Jurkat, Clone E6-1 (cell line): Measurements from ENCODE around the gene CDC73.
A peak's percentile ranks its signal among the peaks of the same experiment; 100 is the strongest.
"Not testable (repeated sequence)": the region's sequence is repeated elsewhere in the genome, so short reads cannot be mapped to it uniquely, and the experiment has no call there.

ENCODE experiments used
- DNase-seq: peaks from one replicate; pipeline ENCODE4 v3.0.0-alpha.2; 2011; ENCODE audit warnings: low read depth, low spot score
- H3K4me3 ChIP-seq: 2 replicates; pipeline ENCODE4 v1.5.1; 2011; ENCODE audit warnings: mild to moderate bottlenecking, low read length, control low read depth, moderate library complexity

Gene CDC73

GRCh38 chr1:193156117-193156821, 34.4 kb downstream of the CDC73 start:
- DNase-seq: no peak
- H3K4me3 ChIP-seq: no peak overlapping the region

GRCh38 chr1:193156822-193157142, 35.0 kb downstream of the CDC73 start:
- DNase-seq: no peak
- no peak overlapping the region for H3K4me3 ChIP-seq

DNA sequence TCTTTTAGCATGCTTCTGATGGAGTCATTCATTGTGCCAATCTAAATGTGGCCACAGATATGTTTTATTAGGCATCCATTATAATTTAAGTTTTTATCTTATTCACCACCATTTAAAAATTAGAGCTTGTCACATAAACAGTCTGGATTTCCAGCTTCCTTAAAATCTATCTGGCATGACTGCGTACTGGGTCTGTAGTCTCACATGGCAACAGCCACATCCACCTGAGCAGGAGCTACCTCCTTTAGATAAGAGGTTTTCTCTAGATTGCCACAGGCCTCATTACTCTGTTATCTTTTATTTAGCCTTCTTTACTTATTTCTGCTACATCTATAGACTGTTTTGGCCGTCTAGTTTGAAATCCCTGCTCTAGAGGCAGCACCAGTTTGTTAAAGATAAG, 35.5 kb downstream of the CDC73 start:
- no peak overlapping the region for H3K4me3 ChIP-seq

DNA sequence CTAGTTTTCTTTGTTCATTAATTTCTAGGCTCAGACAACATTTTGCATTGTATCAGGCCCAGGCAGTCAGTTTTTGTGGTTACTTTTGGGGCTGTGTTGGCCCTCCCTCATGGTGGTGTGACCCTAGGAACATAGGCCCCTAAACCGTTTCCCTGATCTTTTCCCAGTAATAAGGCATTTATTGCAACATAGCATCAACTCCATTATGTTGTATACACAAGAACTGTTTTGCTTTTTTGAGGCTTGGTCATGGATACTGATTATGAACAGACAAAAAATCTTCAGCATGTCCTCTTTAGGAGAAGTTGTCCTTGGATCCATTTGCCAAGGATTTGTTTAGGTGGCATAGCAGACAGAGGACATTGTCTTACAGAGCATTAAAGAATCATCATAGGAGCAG, 54.3 kb downstream of the CDC73 start:
- H3K4me3 ChIP-seq: no peak overlapping the region
- no peak for DNase-seq

More for the DNA sequence above, 35.5 kb downstream of the CDC73 start:
- DNase-seq: no peak

DNA sequence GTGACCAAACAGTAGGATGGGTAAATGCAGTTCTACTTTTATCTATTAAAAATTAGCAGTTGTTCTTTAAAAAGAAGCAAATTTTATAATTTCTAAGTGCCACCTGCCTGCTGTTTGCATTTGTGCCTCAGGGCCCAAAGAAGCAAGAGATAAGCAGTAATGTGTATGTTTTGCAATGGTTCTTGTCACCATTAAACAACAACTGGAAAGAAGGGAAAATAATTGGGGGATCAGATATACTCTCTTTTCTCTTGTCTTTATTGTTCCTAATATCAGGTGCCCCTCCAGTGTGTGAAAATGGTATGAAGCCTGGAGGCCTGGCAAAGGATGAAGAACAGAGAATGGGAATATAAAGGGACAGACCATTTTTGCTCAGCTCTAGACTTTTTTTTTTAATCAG, 55.0 kb downstream of the CDC73 start:
- DNase-seq: no peak
- H3K4me3 ChIP-seq: no peak overlapping the region

GRCh38 chr1:193179094-193179493, 57.3 kb downstream of the CDC73 start:
- DNase-seq: no peak
- H3K4me3 ChIP-seq: no peak overlapping the region

DNA sequence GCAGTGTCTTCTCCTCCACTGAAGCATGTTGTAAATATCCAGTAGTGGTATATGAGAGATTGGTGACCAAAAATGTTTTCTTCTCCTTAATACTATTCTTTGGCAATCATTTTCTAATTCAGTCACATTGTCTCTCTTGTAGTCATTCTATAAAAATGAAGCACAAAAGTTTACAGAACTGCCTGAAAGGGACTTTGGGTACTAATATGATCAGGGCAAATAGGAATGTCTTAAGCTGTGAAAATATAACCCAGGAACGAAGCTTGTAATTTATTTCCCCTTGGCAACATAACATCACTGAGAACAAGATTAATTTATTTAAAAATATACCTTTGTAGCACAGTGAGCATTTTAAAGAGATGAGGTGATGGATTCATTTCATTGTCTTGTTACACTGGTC, 59.7 kb downstream of the CDC73 start:
- H3K4me3 ChIP-seq: no peak overlapping the region
- DNase-seq: no peak

GRCh38 chr1:193181985-193182384, 60.2 kb downstream of the CDC73 start:
- no peak overlapping the region for H3K4me3 ChIP-seq
- DNase-seq: no peak

- peak; percentile 58 for DNase-seq
- no peak overlapping the region for H3K4me3 ChIP-seq
These were observed 61.3 kb downstream of the CDC73 start for GRCh38 chr1:193183019-193183627.

DNA sequence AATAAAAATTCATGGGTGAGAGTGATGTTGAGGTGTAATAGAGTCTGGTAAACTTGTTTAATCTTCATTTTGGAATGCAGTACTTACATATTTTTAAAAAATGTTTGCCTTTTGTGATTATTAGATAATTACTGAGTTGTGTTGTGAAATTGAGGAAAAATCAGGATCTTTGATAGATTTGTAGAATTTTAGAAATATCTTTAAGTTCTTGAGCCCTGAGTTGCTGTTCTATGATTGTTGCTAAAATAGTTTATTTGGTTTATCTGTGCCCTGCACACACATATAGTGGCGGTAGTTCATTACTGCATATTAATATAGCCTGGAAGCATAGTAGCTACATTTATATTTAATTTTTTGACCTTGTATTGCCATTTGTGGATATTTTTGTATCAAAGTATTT, 62.9 kb downstream of the CDC73 start:
- no peak for DNase-seq
- H3K4me3 ChIP-seq: no peak overlapping the region

DNA sequence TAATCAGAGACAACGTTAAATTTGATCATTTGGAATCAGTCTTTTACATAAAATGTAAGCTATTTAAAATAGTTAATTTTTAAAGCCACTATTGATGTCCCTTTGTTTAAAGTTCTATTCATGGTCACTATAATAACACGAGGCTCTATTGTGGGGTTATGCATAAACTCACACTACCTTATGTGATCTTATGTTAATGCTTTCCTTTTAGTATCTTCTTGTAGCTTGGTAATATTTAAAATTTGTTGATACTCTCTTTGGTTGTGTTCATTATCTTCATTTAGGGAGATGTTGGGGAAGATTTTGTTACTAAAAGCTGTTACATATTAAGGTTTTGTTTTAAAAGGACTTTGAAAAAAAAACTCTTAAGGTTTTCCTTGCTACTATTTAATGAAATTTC, 63.4 kb downstream of the CDC73 start:
- no peak for DNase-seq
- no peak overlapping the region for H3K4me3 ChIP-seq

GRCh38 chr1:193185901-193186731, 64.3 kb downstream of the CDC73 start, which contains the start of gene B3GALT2:
B3GALT2 (minus strand) TSS chr1:193186613; CDS start chr1:193181562, 5,051 bp downstream.
- no peak within 1 kb of the TSS for H3K4me3 ChIP-seq
- DNase-seq: no peak

DNA sequence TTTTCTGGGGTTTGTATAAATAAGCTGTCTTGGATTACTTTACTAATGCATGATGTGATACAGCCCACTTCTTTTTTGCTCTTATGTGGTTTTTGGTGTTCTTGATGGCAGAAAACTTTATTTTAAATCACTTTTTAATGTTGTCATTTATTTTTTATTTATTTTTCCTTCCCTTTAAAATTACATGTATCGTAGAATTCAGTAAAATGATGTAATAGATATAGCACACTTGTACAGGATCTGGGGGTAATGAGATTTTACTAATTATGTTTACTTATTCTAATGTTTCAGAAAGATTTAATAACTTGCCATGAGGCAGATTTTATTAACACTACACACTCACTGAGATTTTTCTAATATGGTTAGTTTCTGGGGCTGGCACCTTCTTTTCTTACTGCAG, 65.3 kb downstream of the CDC73 start:
- no peak overlapping the region for H3K4me3 ChIP-seq
- DNase-seq: no peak

DNA sequence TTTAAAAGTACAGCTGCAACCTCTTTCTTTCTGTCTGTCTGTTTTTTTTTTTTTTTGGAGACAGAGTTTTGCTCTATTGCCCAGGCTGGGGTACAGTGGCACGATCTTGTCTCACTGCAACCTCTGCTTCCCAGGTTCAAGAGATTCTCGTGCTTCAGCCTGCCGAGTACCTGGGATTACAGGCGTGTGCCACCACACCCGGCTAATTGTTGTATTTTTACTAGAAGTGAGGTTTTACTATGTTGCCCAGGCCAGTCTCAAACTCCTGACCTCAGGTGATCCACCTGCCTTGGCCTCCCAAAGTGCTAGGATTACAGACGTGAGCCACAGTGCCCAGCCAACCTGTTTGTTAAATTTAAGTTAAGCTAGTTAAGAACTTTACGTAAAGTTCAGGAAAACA, 67.1 kb downstream of the CDC73 start:
- not testable (repeated sequence) for H3K4me3 ChIP-seq, DNase-seq

DNA sequence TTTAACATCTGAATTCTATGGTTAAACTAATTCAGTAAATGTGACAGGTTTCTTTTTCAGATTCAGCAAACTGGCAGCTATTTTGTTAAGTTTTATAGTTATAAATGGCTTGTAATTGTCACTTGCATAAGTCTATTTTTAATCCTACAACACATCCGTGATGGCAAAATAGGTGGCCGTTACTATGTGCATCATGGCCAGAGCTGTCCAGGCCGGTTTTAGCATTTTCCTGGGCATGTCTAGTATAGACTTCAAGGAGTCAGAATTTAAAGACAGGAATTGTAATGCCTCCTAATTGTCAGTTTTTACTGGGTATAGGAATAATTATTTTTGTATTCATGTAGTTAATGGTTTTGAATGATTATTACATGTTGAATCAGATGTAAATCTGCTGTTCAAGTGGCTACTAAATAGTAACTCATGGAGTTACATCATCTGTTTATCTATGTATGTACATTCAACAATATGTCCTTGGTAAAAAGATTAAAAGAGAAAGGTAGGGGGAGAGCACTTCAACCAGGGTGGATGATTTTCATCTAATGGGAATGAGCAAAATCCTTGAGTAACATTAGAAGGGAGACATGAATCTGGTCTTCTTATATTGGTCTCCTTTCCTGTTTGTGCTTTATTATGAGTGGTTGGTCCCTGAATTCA, 67.7 kb downstream of the CDC73 start:
- no peak for DNase-seq
- H3K4me3 ChIP-seq: no peak overlapping the region

DNA sequence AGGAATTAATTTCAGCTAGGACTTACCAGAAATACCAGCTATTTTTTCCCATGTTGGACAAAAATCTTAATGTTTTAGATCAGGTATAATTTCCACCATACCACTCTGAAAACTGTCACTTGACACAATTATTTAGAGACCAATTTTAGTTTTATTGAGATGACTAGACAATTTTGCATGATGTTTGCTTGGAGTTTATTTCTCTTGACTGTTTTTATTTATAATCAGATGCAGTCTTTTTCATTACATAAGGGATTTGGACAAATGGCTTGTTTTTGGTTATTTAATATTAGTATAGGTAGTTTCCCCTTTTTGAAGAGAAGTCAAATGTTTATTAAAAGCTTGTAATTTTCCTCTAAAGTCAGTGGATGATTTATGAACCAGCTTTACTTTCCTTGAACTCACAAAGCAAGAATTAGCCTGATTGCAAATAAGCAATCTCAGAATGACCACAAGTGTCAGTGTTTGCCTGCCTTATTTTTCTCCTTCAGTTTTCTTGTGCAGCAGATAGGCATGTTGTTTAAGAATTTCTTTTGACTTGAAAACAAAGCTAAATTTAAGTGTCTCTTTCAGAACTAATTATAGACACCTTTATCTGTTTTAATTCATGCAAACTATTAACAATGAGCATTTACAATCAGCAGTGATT, 68.4 kb downstream of the CDC73 start:
- no peak for DNase-seq

DNA sequence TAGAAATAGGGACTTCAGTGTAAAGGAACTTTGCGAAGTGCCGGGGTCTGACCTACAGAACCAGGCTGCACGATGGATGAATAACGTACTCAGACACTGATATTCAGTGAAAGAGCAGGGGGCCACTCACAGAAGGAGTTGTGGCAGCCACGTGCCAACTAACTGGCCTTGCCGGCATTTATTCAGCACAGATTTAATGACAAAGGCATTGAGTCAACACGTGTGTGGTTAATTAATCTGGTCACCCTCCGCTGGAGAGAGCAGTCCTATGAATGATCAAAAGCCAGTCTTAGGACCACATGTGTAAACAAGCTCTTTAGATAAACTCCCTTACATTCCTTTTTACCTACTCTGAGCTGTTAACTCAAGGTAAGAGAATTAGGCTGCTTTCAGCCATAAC, 70.8 kb downstream of the CDC73 start:
- DNase-seq: no peak
- H3K4me3 ChIP-seq: no peak overlapping the region

More for the DNA sequence above, 68.4 kb downstream of the CDC73 start:
- H3K4me3 ChIP-seq: no peak overlapping the region

DNA sequence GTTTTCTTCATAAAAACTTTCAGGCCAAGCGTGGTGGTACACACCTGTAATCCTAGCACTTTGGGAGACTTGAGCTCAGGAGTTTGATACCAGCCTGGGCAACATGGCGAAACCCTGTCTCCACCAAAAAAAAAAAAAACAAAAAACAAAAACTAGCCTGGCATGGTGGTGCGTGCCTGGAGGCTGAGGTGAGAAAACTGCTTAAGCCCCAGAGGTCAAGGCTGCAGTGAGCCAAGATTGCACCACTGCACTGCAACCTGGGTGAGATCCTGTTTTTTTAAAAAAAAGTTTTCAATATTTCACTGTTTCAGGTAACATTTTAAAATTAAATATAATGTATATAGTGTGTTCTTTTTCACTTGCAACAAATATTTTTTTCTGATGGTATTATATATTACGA, 78.1 kb downstream of the CDC73 start:
- DNase-seq: no peak
- H3K4me3 ChIP-seq: no peak overlapping the region

DNA sequence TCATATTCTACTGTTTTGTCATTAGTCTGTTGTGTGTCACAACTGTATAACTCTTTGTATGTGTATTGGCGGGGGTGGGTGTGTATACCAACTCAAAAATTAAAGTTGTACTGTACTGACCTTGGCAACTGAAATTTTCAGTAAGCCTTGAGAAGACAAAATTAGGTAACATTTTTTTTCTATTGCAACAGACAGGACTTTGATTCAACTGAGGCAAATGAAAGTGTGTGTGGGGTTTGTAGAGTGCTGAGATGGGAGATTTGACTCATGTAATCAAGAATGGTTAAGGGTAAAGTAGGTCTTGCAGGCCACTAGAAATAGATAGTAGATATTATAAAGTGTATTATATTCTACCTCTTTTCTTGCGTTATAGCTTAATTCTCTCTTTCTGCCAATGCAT, 79.2 kb downstream of the CDC73 start:
- no peak overlapping the region for H3K4me3 ChIP-seq
- DNase-seq: no peak
